HG03025 (cell line): ENCODE data around the gene FAM13C.
"Not testable (repeated sequence)": the region's sequence is repeated elsewhere in the genome, so short reads cannot be mapped to it uniquely, and the experiment has no call there.

ENCODE experiments used
- ATAC-seq: cut with Tn5 transposase; IDR thresholded peaks from one replicate; pipeline ENCODE4 v1.9.1; 2021; ENCODE audit warnings: mild to moderate bottlenecking, moderate library complexity; ENCODE audit not compliant: unreplicated experiment, low FRiP score

The FAM13C gene

GRCh38 chr10:59362144-59362958 lies at the start of gene FAM13C:
FAM13C (minus strand) TSS chr10:59362549; CDS start chr10:59362460, 89 bp downstream.
- ATAC-seq, result no peak

- ATAC-seq, result no peak
Observed at GRCh38 chr10:59405235-59405634, 42.9 kb upstream of the FAM13C start.

- no peak for ATAC-seq
Observed at GRCh38 chr10:59400214-59400613, 37.9 kb upstream of the FAM13C start.

GRCh38 chr10:59399329-59399728 lies 37.0 kb upstream of the FAM13C start:
- not testable (repeated sequence) for ATAC-seq

GRCh38 chr10:59397961-59398360 lies 35.6 kb upstream of the FAM13C start:
- ATAC-seq, result no peak

GRCh38 chr10:59395984-59396383 lies 33.6 kb upstream of the FAM13C start:
- ATAC-seq, result no peak

GRCh38 chr10:59393349-59393748 lies 31.0 kb upstream of the FAM13C start:
- ATAC-seq, result no peak

- no peak for ATAC-seq
Observed at GRCh38 chr10:59391060-59391459, 28.7 kb upstream of the FAM13C start.

- ATAC-seq, result no peak
Observed at GRCh38 chr10:59388671-59388976, 26.3 kb upstream of the FAM13C start.

GRCh38 chr10:59387951-59388670 lies 25.8 kb upstream of the FAM13C start:
- no peak for ATAC-seq

- ATAC-seq, result no peak
Observed at GRCh38 chr10:59384761-59385160, 22.4 kb upstream of the FAM13C start.

- no peak for ATAC-seq
Observed at GRCh38 chr10:59383908-59384307, 21.6 kb upstream of the FAM13C start.

- ATAC-seq, result no peak
Observed at GRCh38 chr10:59383436-59383835, 21.1 kb upstream of the FAM13C start.

GRCh38 chr10:59382831-59383295 lies 20.5 kb upstream of the FAM13C start:
- no peak for ATAC-seq

- ATAC-seq, result no peak
Observed at GRCh38 chr10:59381687-59382086, 19.3 kb upstream of the FAM13C start.

- ATAC-seq, result no peak
Observed at GRCh38 chr10:59376846-59377245, 14.5 kb upstream of the FAM13C start.

- ATAC-seq, result no peak
Observed at GRCh38 chr10:59375990-59376389, 13.6 kb upstream of the FAM13C start.

- no peak for ATAC-seq
Observed at GRCh38 chr10:59374916-59375315, 12.6 kb upstream of the FAM13C start.

GRCh38 chr10:59373071-59373470 lies 10.7 kb upstream of the FAM13C start:
- ATAC-seq, result no peak

- ATAC-seq, result no peak
Observed at GRCh38 chr10:59372543-59372942, 10.2 kb upstream of the FAM13C start.

GRCh38 chr10:59366290-59366689 lies 3.9 kb upstream of the FAM13C start:
- no peak for ATAC-seq

- no peak for ATAC-seq
Observed at GRCh38 chr10:59363446-59363958, 1.2 kb upstream of the FAM13C start.
